HL-60 (cell line): ENCODE data around the gene RAB36.

Experiments
- DNase-seq, 2 experiments: peaks; one replicate each; pipeline ENCODE4 v3.0.0-alpha.2; 2010 to 2020; ENCODE audit warnings: low read depth in 1 of 2, low spot score in 1 of 2
- H3K27ac ChIP-seq: fragments of 250-450 bp; sonication (Bioruptor Pico); replicated peaks from 2 replicates; pipeline ENCODE4 v1.5.1; 2020; ENCODE audit warnings: mild to moderate bottlenecking, moderate library complexity
- H3K27me3 ChIP-seq: fragments of 250-450 bp; sonication (Bioruptor Pico); 2 replicates; pipeline ENCODE4 v1.5.1; 2021; ENCODE audit warnings: mild to moderate bottlenecking, moderate library complexity; ENCODE audit not compliant: insufficient read depth, poor library complexity, severe bottlenecking
- H3K4me3 ChIP-seq: replicated peaks from 2 replicates; pipeline ENCODE4 v1.5.1; 2011; ENCODE audit warnings: mild to moderate bottlenecking, control low read depth, low read length; ENCODE audit not compliant: insufficient read depth
- CTCF ChIP-seq: IDR thresholded peaks from one replicate; pipeline ENCODE4 v1.5.1; 2011; ENCODE audit warnings: low read length, control low read depth, inconsistent platforms; ENCODE audit not compliant: insufficient read depth
- GABPA ChIP-seq: IDR thresholded peaks from 2 replicates; pipeline ENCODE4 v1.6.1; 2012; ENCODE audit warnings: low read depth
- POLR2AphosphoS5 ChIP-seq: IDR thresholded peaks from 2 replicates; pipeline ENCODE4 v1.6.1; 2012; ENCODE audit warnings: low read depth
- SPI1 ChIP-seq: IDR thresholded peaks from 2 replicates; pipeline ENCODE4 v1.6.1; 2012; ENCODE audit warnings: low read depth, mild to moderate bottlenecking, borderline replicate concordance
- TF ChIP-seq, protein P1 (sequence below): IDR thresholded peaks from 2 replicates; pipeline ENCODE4 v1.6.1; 2012; ENCODE audit warnings: low read depth; ENCODE audit not compliant: insufficient replicate concordance

RAB36 gene

GRCh38 chr22:23129149-23129548 is 16.1 kb upstream of the RAB36 start:
- no peak for TF ChIP-seq POLR2AphosphoS5
- TF ChIP-seq, protein P1, sequence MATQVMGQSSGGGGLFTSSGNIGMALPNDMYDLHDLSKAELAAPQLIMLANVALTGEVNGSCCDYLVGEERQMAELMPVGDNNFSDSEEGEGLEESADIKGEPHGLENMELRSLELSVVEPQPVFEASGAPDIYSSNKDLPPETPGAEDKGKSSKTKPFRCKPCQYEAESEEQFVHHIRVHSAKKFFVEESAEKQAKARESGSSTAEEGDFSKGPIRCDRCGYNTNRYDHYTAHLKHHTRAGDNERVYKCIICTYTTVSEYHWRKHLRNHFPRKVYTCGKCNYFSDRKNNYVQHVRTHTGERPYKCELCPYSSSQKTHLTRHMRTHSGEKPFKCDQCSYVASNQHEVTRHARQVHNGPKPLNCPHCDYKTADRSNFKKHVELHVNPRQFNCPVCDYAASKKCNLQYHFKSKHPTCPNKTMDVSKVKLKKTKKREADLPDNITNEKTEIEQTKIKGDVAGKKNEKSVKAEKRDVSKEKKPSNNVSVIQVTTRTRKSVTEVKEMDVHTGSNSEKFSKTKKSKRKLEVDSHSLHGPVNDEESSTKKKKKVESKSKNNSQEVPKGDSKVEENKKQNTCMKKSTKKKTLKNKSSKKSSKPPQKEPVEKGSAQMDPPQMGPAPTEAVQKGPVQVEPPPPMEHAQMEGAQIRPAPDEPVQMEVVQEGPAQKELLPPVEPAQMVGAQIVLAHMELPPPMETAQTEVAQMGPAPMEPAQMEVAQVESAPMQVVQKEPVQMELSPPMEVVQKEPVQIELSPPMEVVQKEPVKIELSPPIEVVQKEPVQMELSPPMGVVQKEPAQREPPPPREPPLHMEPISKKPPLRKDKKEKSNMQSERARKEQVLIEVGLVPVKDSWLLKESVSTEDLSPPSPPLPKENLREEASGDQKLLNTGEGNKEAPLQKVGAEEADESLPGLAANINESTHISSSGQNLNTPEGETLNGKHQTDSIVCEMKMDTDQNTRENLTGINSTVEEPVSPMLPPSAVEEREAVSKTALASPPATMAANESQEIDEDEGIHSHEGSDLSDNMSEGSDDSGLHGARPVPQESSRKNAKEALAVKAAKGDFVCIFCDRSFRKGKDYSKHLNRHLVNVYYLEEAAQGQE, result no peak
- no peak for TF ChIP-seq GABPA
- no peak for TF ChIP-seq CTCF
- TF ChIP-seq SPI1, result no peak
- no peak overlapping the region for H3K27ac ChIP-seq
- DNase-seq, result no peak
- no peaks in the 10 kb centered on the region for H3K27me3 ChIP-seq
- no peak overlapping the region for H3K4me3 ChIP-seq

DNA sequence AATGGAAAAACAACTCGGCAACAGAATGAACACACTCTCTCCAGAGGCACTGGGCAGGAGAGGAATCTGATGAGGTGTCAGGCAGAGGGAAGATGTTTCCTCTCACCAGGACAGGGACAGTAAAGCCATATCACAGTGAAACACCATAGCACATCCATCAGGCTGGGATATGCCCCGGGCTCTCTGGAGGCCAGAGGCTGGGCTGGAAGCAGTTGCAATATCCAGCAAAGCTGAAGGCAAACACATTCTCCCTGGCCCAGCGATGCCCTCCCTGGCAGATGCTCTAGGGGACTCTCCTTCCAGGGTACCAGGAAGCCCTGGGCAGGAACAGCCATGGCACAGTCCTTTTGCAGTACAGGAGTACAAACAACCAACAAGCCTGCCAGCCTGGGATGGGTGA is 14.6 kb upstream of the RAB36 start:
- no peak overlapping the region for H3K27ac ChIP-seq
- DNase-seq, result no peak
- no peak for TF ChIP-seq SPI1
- TF ChIP-seq POLR2AphosphoS5, result no peak
- TF ChIP-seq, protein P1, result no peak
- TF ChIP-seq CTCF, result no peak
- TF ChIP-seq GABPA, result no peak
- no peak overlapping the region for H3K4me3 ChIP-seq
- H3K27me3 ChIP-seq, result no peaks in the 10 kb centered on the region

DNA sequence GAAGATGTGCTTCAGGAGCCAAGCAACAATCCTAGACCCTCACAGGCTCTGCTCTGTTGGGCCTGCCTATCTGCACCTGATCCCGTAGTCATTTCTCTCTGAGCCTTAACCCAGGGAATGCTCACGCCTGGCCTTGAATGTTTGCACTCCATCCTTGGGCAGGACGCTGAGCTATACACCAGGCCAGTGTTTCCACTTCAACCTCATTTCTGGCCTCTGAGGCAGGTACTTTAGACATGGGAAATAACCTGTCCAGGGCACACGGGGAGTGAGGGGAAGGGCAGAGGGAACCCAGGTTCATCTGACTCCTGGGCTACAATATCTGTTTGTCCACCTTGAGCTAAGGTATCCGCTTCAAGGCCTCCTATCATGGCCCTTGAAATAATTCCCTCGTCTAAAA is 13.3 kb upstream of the RAB36 start:
- Histone ChIP-seq H3K27ac (no peak overlapping the region), H3K4me3 (no peak overlapping the region), H3K27me3 (no peaks in the 10 kb centered on the region)
- TF ChIP-seq GABPA, result no peak
- TF ChIP-seq POLR2AphosphoS5, result no peak
- TF ChIP-seq, protein P1, result no peak
- no peak for TF ChIP-seq CTCF
- TF ChIP-seq SPI1, result no peak
- DNase-seq, result no peak
